Left lung (tissue), 10 donors: ENCODE data around the gene PLEKHA7. TPM values are rescaled to one million over a fixed set of nuclear protein-coding genes. Genes with fewer than 3 reads are reported as not detected.

ENCODE experiments used
- ATAC-seq: fragments of 200-7000 bp; cut with Tn5 transposase; one replicate; pipeline ENCODE4 v1.9.1; 2020; ENCODE audit warnings: moderate library complexity
- DNase-seq, 4 donors: peaks; one replicate each; pipeline ENCODE4 v3.0.0-alpha.2; 2013 to 2020
- H3K27ac ChIP-seq, 2 donors: fragments of 200-600 bp; sonication (generic) in 1 of 2; one replicate each; pipeline versions ENCODE4 v1.5.0 to v1.8.0; 2020 to 2021
- H3K27me3 ChIP-seq, 2 donors: fragments of 200-600 bp; sonication (generic) in 1 of 2; one replicate each; pipeline versions ENCODE4 v1.5.0 to v1.8.0; 2020 to 2021
- H3K36me3 ChIP-seq, 2 donors: fragments of 200-600 bp; sonication (generic) in 1 of 2; one replicate each; pipeline versions ENCODE4 v1.5.0 to v1.8.0; 2020 to 2021
- H3K4me1 ChIP-seq, 2 donors: fragments of 200-600 bp; one replicate each; pipeline ENCODE4 v1.8.0; 2021
- H3K4me3 ChIP-seq, 2 donors: fragments of 200-600 bp; sonication (generic) in 1 of 2; one replicate each; pipeline versions ENCODE4 v1.5.0 to v1.8.0; 2020 to 2021; ENCODE audit warnings: mild to moderate bottlenecking in 1 of 2
- H3K9me3 ChIP-seq, 2 donors: fragments of 200-600 bp; sonication (generic) in 1 of 2; one replicate each; pipeline versions ENCODE4 v1.5.0 to v1.8.0; 2020 to 2021
- CTCF ChIP-seq, 2 donors: fragments of 200-600 bp; sonication (generic) in 1 of 2; IDR thresholded peaks; one replicate each; pipeline versions ENCODE4 v1.5.0 to v1.8.0; 2021; ENCODE audit warnings: antibody characterized with exemption in 2 of 2
- intact Hi-C, 2 donors: fragments of 100-400 bp; cut with DNase I; formaldehyde crosslinking; loops; one replicate each; pipeline versions ENCODE4 v1.11.2 to v1.14.2; 2022
- polyA plus RNA-seq, 6 donors: library from polyadenylated mRNA; unstranded; fragments of 120-200 nt; gene quantifications; one replicate each; pipeline ENCODE4 v1.2.1, GENCODE V29; 2013; ENCODE audit not compliant: insufficient read length in 6 of 6
- total RNA-seq, 2 donors: library from RNA; stranded (reverse); fragmentation: NEBNext Ultra II Directional; extraction: Animal tissue kit (Norgen Biotek cat#: 25700); gene quantifications; one replicate each; pipeline ENCODE4 v1.2.1, GENCODE V29; 2021
- donor health status: DM: no; HTN: yes; CAD: no.
- donor health status: DM: no; HTN: no; CAD: no.

Gene PLEKHA7
- total and polyA plus RNA-seq, 8 donors = 24.4 to 33.7 (median 29.6) TPM

DNA sequence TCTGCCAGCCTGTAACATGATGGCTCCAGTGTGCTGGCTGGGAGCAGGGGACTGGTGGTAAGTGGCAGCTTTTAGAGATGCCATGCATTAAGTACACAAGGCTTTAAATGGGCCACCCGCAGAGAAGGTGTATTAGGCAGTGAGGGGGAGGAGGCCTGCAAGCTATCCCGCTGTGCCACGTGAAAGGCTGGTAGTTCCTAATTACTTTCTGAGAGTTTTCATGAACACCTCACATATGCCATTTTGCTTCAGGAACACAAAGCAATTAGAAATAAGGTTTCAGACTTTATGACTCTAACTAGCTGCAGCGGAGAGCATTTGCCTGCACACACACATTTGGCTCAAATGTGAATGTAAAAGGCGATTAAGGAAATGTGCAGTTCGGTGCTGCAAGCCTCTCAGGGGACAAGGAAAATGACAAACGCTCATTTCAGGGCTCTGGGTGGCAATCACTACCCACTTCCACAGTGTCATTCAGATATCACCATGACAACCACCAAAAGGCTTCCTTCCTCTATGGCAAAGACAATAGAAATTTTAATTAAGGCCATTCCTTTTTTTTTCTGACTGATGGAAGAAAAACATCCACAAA is 116.6 kb downstream of the PLEKHA7 start:
- Histone ChIP-seq H3K9me3 (no peaks in the 10 kb centered on the region), H3K4me1 (peaks cover 0 to 2% of the 10 kb centered on the region in 2 donors), H3K27me3 (no peaks in the 10 kb centered on the region), H3K36me3 (no peaks in the 10 kb centered on the region), H3K4me3 (no peak overlapping the region), H3K27ac (no peak overlapping the region)
- intact Hi-C loops = no loop called here
- DNase-seq = no peak
- ATAC-seq = no peak
- no peak for TF ChIP-seq CTCF (IDR thresholded peaks at IDR 0.05)

DNA sequence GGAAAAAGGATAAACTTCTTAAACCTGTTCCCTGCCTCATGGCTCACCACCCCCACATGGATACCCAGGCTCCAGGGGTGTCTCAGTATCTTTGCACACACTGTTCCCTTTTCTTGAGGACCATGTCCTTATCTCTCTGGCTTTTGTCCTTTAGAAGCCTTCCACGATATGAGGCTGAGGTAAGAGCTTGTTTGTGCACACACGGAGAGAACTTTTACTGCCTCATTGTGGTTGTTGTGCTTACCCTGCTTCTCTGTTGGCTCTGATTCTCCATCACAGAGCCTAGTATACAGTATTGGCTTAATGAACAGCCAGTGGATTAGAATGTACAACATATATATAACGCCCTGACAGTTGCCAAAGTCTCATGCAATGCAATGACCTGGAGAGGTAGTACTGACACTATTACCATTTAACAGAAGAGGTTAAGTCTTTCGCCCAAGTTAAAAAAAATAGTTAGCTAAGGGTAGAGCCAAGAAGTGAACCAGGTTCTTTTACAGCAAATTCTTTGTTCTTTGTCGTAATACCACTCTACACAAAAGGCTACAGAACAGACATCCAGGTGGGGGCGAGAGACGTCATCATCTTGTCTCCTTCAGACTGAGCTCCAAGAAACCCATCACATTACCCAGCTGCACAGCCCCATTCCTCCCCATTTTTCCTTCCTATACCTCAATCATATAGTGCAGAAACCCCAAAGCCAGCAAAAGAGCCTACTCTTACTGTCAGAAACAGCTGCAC is 117.3 kb downstream of the PLEKHA7 start:
- no peak overlapping the region for H3K27ac ChIP-seq
- H3K9me3 ChIP-seq = no peaks in the 10 kb centered on the region
- no peaks in the 10 kb centered on the region for H3K27me3 ChIP-seq
- DNase-seq = no peak
- ATAC-seq = no peak
- TF ChIP-seq CTCF (IDR thresholded peaks at IDR 0.05) = no peak
- peaks cover 0 to 2% of the 10 kb centered on the region in 2 donors for H3K4me1 ChIP-seq
- no peaks in the 10 kb centered on the region for H3K36me3 ChIP-seq
- intact Hi-C loops = no loop called here
- H3K4me3 ChIP-seq = no peak overlapping the region

GRCh38 chr11:16895306-16895705 is 118.9 kb downstream of the PLEKHA7 start:
- H3K27me3 ChIP-seq = no peaks in the 10 kb centered on the region
- no peaks in the 10 kb centered on the region for H3K9me3 ChIP-seq
- H3K4me1 ChIP-seq = peaks cover 0 to 2% of the 10 kb centered on the region in 2 donors
- no peak overlapping the region for H3K27ac ChIP-seq
- no peak for TF ChIP-seq CTCF (IDR thresholded peaks at IDR 0.05)
- intact Hi-C loops = no loop called here
- DNase-seq = no peak
- H3K36me3 ChIP-seq = no peaks in the 10 kb centered on the region
- no peak for ATAC-seq
- no peak overlapping the region for H3K4me3 ChIP-seq

DNA sequence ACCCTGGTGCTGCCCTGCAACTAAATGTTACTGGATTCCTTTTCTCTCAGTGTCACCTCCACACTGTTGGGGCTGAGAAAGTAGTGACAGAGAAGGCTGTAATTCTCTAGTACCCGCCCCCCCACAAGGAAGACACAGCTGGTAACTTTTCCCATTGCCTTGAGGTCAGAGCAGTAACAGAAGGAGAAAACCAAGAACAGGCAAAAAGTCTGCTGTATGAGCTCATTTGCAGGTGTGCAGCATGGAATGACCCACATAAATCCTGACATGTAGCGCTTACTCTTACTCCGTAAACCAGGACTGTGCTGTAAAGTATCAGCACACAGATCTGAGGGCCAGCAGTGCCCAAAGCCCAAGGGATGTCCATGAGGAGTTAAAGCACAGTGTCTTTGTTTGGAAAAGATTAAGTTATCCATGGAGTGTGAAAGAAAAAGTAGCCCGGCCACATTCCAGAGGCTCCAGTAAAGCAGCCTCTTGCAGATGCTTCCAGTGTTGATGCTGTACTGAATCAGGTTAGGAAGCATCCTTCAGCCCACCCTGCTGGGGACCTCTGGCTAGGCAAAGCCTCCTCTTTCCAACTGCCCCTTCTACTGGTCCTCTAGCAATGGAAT is 120.7 kb downstream of the PLEKHA7 start:
- no peak for TF ChIP-seq CTCF (IDR thresholded peaks at IDR 0.05)
- H3K9me3 ChIP-seq = no peaks in the 10 kb centered on the region
- ATAC-seq = peak; percentile 65

DNA sequence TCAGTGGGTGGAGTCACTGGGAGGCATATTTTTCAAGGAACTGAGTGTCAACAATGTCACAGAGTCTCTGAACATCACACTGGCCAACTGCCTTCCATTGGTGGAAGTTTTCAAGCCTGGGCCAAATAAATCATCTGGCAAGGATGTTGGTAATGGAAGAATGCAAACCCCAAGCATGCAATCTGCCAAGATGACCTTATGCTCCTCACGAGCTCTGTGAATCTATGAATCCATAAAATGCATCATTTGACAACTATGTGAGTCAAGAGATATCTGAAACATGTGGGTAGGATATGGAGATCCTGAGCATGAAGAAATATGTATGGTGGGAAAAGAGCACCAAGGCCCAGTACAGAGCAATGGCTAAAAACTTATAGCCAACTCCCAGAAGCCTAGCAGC is 122.2 kb downstream of the PLEKHA7 start:
- no peaks in the 10 kb centered on the region for H3K9me3 ChIP-seq
- no peak overlapping the region for H3K27ac ChIP-seq
- H3K4me3 ChIP-seq = no peak overlapping the region
- TF ChIP-seq CTCF (IDR thresholded peaks at IDR 0.05) = no peak
- no peaks in the 10 kb centered on the region for H3K27me3 ChIP-seq
- H3K36me3 ChIP-seq = no peaks in the 10 kb centered on the region
- intact Hi-C loops = no loop called here
- no peaks in the 10 kb centered on the region for H3K4me1 ChIP-seq
- no peak for ATAC-seq
- DNase-seq = no peak

More for the DNA sequence above, 120.7 kb downstream of the PLEKHA7 start:
- no peak for DNase-seq
- Histone ChIP-seq H3K36me3 (no peaks in the 10 kb centered on the region), H3K27ac (no peak overlapping the region), H3K27me3 (no peaks in the 10 kb centered on the region), H3K4me1 (peaks cover 0 to 2% of the 10 kb centered on the region in 2 donors), H3K4me3 (no peak overlapping the region)
- intact Hi-C loops = no loop called here
